D341Med (cell line): ENCODE data around the gene FAM47A.

Experiments
- DNase-seq: peaks from one replicate; pipeline ENCODE4 v3.0.0; 2012; ENCODE audit warnings: low spot score

Gene FAM47A

DNA sequence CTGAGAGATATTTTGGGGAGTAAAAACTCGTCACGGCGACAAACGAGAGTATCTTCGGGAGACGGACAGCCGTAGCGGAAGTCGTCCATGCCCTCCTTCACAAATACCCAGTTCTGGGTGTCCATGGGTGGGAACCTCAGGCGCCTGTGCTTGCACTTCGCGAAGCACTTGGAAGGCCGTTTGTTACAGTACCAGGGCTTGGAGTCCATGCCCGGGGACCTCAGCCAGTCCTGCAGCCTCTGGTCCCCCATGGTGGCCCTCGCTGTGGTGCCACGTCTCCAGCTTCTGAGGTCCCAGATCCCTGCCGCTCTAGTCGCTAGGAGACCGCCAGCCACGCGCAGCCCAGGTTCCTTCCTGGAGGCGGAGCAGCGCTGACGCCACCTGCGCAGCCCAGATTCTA, at the start of gene FAM47A:
Gene FAM47A, minus strand, starts transcription at position 287 of the 400 bp plus-strand sequence. Its CDS starts 36 bp downstream, at position 251.
- no peak for DNase-seq

GRCh38 chrX:34147345-34147744, 15.2 kb upstream of the FAM47A start:
- no peak for DNase-seq

GRCh38 chrX:34146906-34147305, 14.8 kb upstream of the FAM47A start:
- DNase-seq, result no peak

DNA sequence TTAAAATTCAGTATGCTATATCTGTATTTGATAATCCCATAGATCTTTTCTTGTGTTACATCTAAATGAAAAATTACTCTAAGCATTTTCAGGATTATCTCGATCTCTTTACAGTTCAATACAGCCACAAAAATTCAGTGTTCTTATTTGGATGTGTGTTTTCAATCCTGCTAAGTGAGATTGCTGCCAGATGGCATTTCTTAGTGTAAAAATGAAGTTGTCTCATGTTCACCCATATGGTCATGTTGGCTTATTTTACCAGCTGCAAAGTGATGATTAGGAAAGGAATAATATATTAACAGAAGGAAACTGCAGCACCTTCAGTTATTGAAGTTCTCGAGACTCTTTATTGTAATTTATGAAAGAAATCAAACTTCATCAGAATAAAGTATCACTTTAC, 12.1 kb upstream of the FAM47A start:
- DNase-seq, result no peak

GRCh38 chrX:34140816-34141215, 8.7 kb upstream of the FAM47A start:
- no peak for DNase-seq

GRCh38 chrX:34130980-34131744, 952 bp downstream of the FAM47A start:
- no peak for DNase-seq

GRCh38 chrX:34130501-34130900, 1.6 kb downstream of the FAM47A start:
- DNase-seq, result no peak

DNA sequence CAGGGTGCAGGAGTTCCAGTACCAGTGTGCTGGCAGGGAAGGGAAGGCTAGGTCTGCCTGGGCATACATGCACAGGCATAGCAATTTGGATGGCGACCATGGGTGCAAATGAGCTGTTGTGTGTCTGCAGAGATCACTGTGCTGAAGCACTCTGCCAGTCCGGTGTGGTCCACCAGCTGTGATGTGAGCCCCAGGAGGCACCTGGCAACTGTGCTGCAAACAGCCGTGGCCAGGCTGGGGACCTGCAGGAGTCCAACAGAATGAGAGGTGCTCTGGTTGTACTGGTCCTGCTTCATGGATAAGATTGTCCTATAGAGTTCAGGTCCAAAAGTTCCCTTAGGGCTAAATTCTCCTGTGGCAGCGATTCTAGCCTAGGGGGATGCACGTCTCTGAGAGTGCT, 6.1 kb downstream of the FAM47A start:
- DNase-seq, result no peak

DNA sequence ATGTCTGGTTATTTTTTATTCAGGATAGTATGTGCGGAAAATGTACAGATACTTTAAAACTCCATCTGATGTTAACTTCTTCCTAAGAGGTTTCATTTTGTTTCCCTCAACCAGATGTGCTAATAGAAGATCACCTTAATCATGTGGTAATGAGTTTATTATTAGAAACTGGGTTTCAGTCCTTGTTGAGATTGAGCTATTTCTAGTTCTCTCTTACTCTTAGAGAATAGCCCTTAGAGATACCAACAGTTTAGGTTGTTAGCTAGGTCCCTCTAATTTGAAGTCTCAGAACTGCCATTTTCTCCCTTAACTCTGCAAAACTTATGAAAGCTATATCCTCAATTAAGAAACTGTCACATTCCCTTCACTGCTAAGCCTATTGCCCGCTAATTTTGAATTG, 13.0 kb downstream of the FAM47A start:
- no peak for DNase-seq

GRCh38 chrX:34112459-34112858, 19.7 kb downstream of the FAM47A start:
- no peak for DNase-seq
